CD4-positive, CD25-positive, alpha-beta regulatory T cell (primary cell): Measurements from ENCODE around the gene CCDC187. TPM values are rescaled to one million over a fixed set of nuclear protein-coding genes. Genes with fewer than 3 reads are reported as not detected.

ENCODE experiments used
- ATAC-seq, 2 donors: fragments of 150-1000 bp; cut with Tn5 transposase; one replicate each; pipeline ENCODE4 v1.10.0; 2021; ENCODE audit warnings: low read depth in 2 of 2, moderate number of reproducible peaks in 2 of 2, moderate library complexity in 1 of 2
- DNase-seq, 3 donors: peaks; one replicate each; pipeline versions ENCODE4 v3.0.0 to v3.0.0-alpha.2; 2012 to 2022; ENCODE audit warnings: mixed read lengths in 1 of 3
- H3K27ac ChIP-seq: one replicate; pipeline ENCODE4 v1.7.0; 2013; ENCODE audit warnings: mild to moderate bottlenecking, low read length; ENCODE audit not compliant: insufficient read depth, poor library complexity, severe bottlenecking
- H3K27me3 ChIP-seq: one replicate; pipeline ENCODE4 v1.7.0; 2013; ENCODE audit warnings: low read length; ENCODE audit not compliant: control insufficient read depth, insufficient read depth
- H3K36me3 ChIP-seq: one replicate; pipeline ENCODE4 v1.7.0; 2013; ENCODE audit warnings: mild to moderate bottlenecking, low read length, moderate library complexity; ENCODE audit not compliant: control insufficient read depth, insufficient read depth
- H3K4me1 ChIP-seq: 2 replicates; pipeline ENCODE4 v1.7.0; 2013; ENCODE audit warnings: mild to moderate bottlenecking, low read length; ENCODE audit not compliant: insufficient read depth, control insufficient read depth, poor library complexity, severe bottlenecking
- H3K4me3 ChIP-seq: one replicate; pipeline ENCODE4 v1.7.0; 2013; ENCODE audit warnings: low read depth, mild to moderate bottlenecking, low read length, moderate library complexity
- H3K9me3 ChIP-seq, 2 experiments: 1 replicate in 1 of 2; 2 replicates in 1 of 2; pipeline ENCODE4 v1.7.0; 2013; ENCODE audit warnings: low read length in 2 of 2, mild to moderate bottlenecking in 1 of 2, moderate library complexity in 1 of 2; ENCODE audit not compliant: control insufficient read depth in 2 of 2
- H3K27ac Mint-ChIP-seq, 3 donors: one replicate each; pipeline ENCODE4 v1.8.0; 2020 to 2022; ENCODE audit warnings: mild to moderate bottlenecking in 3 of 3, mixed read lengths in 3 of 3, moderate library complexity in 2 of 3
- H3K27me3 Mint-ChIP-seq: one replicate; pipeline ENCODE4 v1.8.0; 2022; ENCODE audit warnings: mild to moderate bottlenecking, mixed read lengths
- H3K36me3 Mint-ChIP-seq: one replicate; pipeline ENCODE4 v1.8.0; 2020; ENCODE audit warnings: mixed read lengths
- H3K4me1 Mint-ChIP-seq, 4 donors: one replicate each; pipeline ENCODE4 v1.8.0; 2020 to 2022; ENCODE audit warnings: mixed read lengths in 4 of 4, mild to moderate bottlenecking in 1 of 4
- H3K4me3 Mint-ChIP-seq, 4 donors: one replicate each; pipeline ENCODE4 v1.8.0; 2020 to 2022; ENCODE audit warnings: mild to moderate bottlenecking in 4 of 4, mixed read lengths in 4 of 4, moderate library complexity in 3 of 4
- H3K9me3 Mint-ChIP-seq, 7 donors: one replicate each; pipeline ENCODE4 v1.8.0; 2020 to 2022; ENCODE audit warnings: mixed read lengths in 7 of 7, mild to moderate bottlenecking in 3 of 7, moderate library complexity in 2 of 7
- polyA plus RNA-seq, 4 donors: library from polyadenylated mRNA; unstranded; fragments of 300-500 nt; fragmentation: Illumina TruSeq; gene quantifications; one replicate each; pipeline ENCODE4 v1.2.3, GENCODE V29; 2021
- total RNA-seq: library from RNA; stranded (reverse); gene quantifications from one replicate; pipeline ENCODE4 v1.2.3, GENCODE V29; 2022

Gene CCDC187
- total and polyA plus RNA-seq, 5 donors from 2014 or later, result not detected

- Histone ChIP-seq H3K4me1 (no peaks in the 10 kb centered on the region), H3K4me3 (no peak overlapping the region), H3K27ac (no peak overlapping the region), H3K9me3 (no peaks in the 10 kb centered on the region), H3K36me3 (no peaks in the 10 kb centered on the region), H3K27me3 (no peaks in the 10 kb centered on the region)
- H3K36me3 Mint-ChIP-seq, result no peaks in the 10 kb centered on the region
- no peaks in the 10 kb centered on the region for H3K9me3 Mint-ChIP-seq
- H3K4me3 Mint-ChIP-seq, result no peak overlapping the region
- H3K27me3 Mint-ChIP-seq, result peaks cover 4% of the 10 kb centered on the region
- ATAC-seq, result no peak
- H3K27ac Mint-ChIP-seq, result no peak overlapping the region
- DNase-seq, result no peak
- no peaks in the 10 kb centered on the region for H3K4me1 Mint-ChIP-seq
Measured at GRCh38 chr9:136252281-136252680, 51.6 kb downstream of the CCDC187 start.

- Histone ChIP-seq H3K4me1 (no peaks in the 10 kb centered on the region), H3K9me3 (no peaks in the 10 kb centered on the region), H3K27ac (no peak overlapping the region), H3K36me3 (no peaks in the 10 kb centered on the region), H3K27me3 (no peaks in the 10 kb centered on the region), H3K4me3 (no peak overlapping the region)
- Mint-ChIP-seq H3K27me3 (peaks cover 4% of the 10 kb centered on the region), H3K4me3 (no peak overlapping the region), H3K27ac (peak overlapping the region in 1 of 3 donors; percentile 82), H3K9me3 (no peaks in the 10 kb centered on the region), H3K36me3 (no peaks in the 10 kb centered on the region), H3K4me1 (no peaks in the 10 kb centered on the region)
- ATAC-seq (no peak), DNase-seq (no peak)
Measured at GRCh38 chr9:136251264-136252115, 52.4 kb downstream of the CCDC187 start.

DNA sequence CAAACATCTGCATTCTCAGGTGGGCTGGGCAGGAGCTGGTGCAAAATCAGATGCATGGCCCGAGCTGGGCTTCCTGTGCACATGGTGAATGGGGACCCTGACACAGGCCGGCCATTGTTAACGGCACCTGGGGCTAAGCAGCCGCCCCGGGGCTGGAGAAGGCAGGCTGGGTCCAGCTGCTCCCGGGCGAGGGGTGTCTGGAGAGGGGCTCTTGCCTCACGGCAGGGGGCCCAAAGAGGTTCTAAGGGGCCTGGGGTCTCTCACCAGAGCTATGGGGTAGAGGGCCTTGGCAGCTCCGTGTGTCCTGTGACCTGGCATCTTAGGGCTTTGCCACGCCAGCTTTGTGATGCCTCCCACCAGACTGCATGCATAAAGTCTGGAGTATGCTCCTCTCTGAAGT is 53.2 kb downstream of the CCDC187 start:
- no peak for ATAC-seq
- H3K36me3 ChIP-seq, result no peaks in the 10 kb centered on the region
- Mint-ChIP-seq H3K4me3 (no peak overlapping the region), H3K9me3 (no peaks in the 10 kb centered on the region), H3K36me3 (no peaks in the 10 kb centered on the region), H3K4me1 (peaks cover 0 to 6% (median 0%) of the 10 kb centered on the region in 4 donors), H3K27me3 (peaks cover 4% of the 10 kb centered on the region), H3K27ac (no peak overlapping the region)
- H3K4me1 ChIP-seq, result peaks cover 2% of the 10 kb centered on the region
- no peak for DNase-seq
- no peaks in the 10 kb centered on the region for H3K27me3 ChIP-seq
- H3K4me3 ChIP-seq, result no peak overlapping the region
- H3K27ac ChIP-seq, result no peak overlapping the region
- H3K9me3 ChIP-seq, result no peaks in the 10 kb centered on the region

GRCh38 chr9:136249877-136250559 is 53.9 kb downstream of the CCDC187 start:
- Histone ChIP-seq H3K4me1 (peaks cover 6% of the 10 kb centered on the region), H3K9me3 (no peaks in the 10 kb centered on the region), H3K36me3 (no peaks in the 10 kb centered on the region), H3K4me3 (no peak overlapping the region), H3K27me3 (no peaks in the 10 kb centered on the region), H3K27ac (no peak overlapping the region)
- peaks cover 0 to 6% (median under 1%) of the 10 kb centered on the region in 4 donors for H3K4me1 Mint-ChIP-seq
- no peaks in the 10 kb centered on the region for H3K36me3 Mint-ChIP-seq
- H3K9me3 Mint-ChIP-seq, result no peaks in the 10 kb centered on the region
- H3K27me3 Mint-ChIP-seq, result peaks cover 4% of the 10 kb centered on the region
- no peak for ATAC-seq
- no peak for DNase-seq
- peak overlapping the region in 1 of 4 donors; percentile 50 for H3K4me3 Mint-ChIP-seq
- no peak overlapping the region for H3K27ac Mint-ChIP-seq

DNA sequence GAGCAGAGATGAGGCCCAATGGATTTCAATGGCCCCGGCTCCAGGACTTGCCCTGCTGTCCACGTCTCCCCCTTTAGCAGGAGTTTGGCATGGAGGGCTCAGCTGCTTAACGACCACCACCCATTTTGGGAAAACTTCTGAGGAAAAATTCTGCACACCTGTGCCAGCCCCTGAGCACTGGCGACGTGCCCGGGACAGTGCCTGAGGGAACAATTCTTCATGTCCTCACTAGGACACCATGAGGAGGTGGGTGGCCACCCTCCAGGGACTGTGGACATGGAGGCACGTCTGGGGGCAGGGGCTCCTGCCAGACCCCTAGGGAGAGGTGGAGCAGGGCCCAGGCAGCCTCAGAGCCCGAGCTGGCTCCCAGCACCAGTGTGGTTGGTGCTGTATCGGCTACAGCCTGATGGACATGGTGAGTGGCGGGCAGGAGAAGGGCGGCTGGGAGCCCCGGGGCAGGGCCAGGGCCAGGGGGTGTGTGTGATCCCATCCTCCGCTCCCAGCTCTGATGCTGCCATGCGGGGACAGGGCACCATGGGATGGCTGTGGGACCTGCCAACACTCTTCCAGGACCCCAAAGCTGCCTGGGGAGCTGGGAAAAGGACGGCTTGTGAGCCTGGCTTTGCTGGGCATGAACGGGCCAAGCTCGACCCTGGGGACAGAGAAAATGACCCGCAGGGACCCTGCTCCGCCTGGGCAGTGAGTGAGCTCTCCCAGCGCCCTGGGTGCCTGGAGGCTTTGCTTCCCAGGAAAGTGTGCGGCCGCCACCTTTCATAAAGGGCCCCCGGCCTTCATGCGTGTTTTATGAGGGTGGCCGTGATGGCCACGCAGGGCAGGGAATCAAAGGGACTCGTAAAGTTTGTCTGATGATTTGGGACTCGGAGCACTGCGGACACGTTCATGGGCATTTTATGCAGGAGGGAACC is 54.7 kb downstream of the CCDC187 start:
- ATAC-seq, result no peak
- H3K27ac Mint-ChIP-seq, result no peak overlapping the region

DNA sequence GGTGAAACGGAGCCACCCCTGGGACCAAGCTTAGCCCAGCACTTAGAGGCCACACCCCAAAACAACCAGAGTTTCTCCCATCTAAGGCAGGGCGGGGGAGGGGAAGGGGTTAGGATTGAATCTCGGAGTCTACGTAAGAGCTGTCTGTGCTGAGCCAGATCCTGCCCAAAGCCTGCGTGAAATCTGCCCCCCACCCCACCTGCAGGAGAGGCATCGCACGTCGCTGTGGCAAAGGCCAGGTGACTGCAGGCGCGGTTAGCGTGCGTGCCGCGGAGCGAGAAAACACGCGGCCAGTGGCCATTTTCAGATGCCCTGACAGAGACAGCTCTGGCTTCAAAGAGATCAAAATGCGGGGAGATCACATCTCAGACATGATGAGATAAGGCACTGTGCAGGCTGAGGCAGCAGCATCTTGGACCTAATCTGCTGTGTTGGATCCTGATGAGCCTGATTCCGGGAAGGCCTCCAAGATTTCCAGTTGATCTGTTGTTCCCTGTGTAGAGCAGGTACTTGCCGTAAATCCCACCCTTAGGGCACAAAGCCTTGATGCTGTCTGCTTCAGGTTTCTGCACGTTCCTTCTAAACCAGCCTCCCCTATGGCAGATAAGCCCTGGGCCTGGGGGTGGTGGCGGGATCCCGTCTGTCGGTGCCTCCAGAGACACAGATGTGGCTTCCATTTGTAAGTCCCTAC is 55.8 kb downstream of the CCDC187 start:
- Mint-ChIP-seq H3K9me3 (no peaks in the 10 kb centered on the region), H3K4me3 (no peak overlapping the region), H3K4me1 (peaks cover 19 to 26% (median 20%) of the 10 kb centered on the region in 4 donors), H3K27me3 (peaks cover 4% of the 10 kb centered on the region), H3K27ac (no peak overlapping the region), H3K36me3 (no peaks in the 10 kb centered on the region)
- Histone ChIP-seq H3K27ac (no peak overlapping the region), H3K36me3 (no peaks in the 10 kb centered on the region), H3K4me3 (no peak overlapping the region), H3K27me3 (no peaks in the 10 kb centered on the region), H3K4me1 (peaks cover 25% of the 10 kb centered on the region), H3K9me3 (no peaks in the 10 kb centered on the region)
- DNase-seq (no peak), ATAC-seq (no peak)

More for the DNA sequence above, 54.7 kb downstream of the CCDC187 start:
- no peak overlapping the region for H3K27ac ChIP-seq
- no peaks in the 10 kb centered on the region for H3K27me3 ChIP-seq
- H3K36me3 Mint-ChIP-seq, result no peaks in the 10 kb centered on the region
- H3K4me3 Mint-ChIP-seq, result peak overlapping the region in 1 of 4 donors; percentile 50
- H3K27me3 Mint-ChIP-seq, result peaks cover 4% of the 10 kb centered on the region
- H3K4me3 ChIP-seq, result no peak overlapping the region
- no peaks in the 10 kb centered on the region for H3K36me3 ChIP-seq
- no peak for DNase-seq
- no peaks in the 10 kb centered on the region for H3K9me3 ChIP-seq
- H3K4me1 Mint-ChIP-seq, result peaks cover 7 to 14% (median 9%) of the 10 kb centered on the region in 4 donors
- no peaks in the 10 kb centered on the region for H3K9me3 Mint-ChIP-seq
- H3K4me1 ChIP-seq, result peaks cover 14% of the 10 kb centered on the region

DNA sequence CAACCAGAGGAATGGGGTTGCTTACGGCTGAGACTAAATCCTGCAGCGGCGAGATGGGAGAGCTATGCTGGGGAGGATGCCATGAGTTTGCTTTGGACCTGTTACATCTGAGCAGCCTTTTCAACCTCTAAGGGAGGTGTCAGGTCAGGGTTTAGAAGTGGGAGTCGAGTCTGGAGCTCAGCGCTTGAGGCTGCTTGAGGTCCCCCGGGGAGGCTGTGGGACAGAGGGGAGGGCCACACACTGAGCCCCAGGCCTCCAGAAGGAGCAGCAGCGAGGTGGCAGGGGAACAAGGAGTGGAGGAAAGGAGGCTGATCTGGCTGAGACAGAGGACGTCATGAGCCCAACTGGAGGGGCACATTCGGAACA is 56.4 kb downstream of the CCDC187 start:
- H3K27ac ChIP-seq, result no peak overlapping the region
- ATAC-seq (no peak), DNase-seq (no peak)
- no peaks in the 10 kb centered on the region for H3K9me3 ChIP-seq
- Mint-ChIP-seq H3K4me1 (peaks cover 19 to 31% (median 24%) of the 10 kb centered on the region in 4 donors), H3K4me3 (peak overlapping the region in 1 of 4 donors; percentile 84), H3K27ac (no peak overlapping the region), H3K9me3 (no peaks in the 10 kb centered on the region), H3K27me3 (peaks cover 4% of the 10 kb centered on the region), H3K36me3 (no peaks in the 10 kb centered on the region)
- no peaks in the 10 kb centered on the region for H3K27me3 ChIP-seq
- H3K4me3 ChIP-seq, result no peak overlapping the region
- H3K4me1 ChIP-seq, result peaks cover 31% of the 10 kb centered on the region
- no peaks in the 10 kb centered on the region for H3K36me3 ChIP-seq
